Small intestine (tissue), 7 donors: ENCODE measurements around the gene SHISAL1. TPM values are rescaled to one million over a fixed set of nuclear protein-coding genes. Genes with fewer than 3 reads are reported as not detected.

Source experiments
- DNase-seq, 2 donors: peaks; one replicate each; pipeline versions ENCODE4 v3.0.0 to v3.0.0-alpha.2; 2013
- FAIRE-seq: peaks from 2 replicates; lab custom pipeline; 2012; peaks lifted over from hg19 to GRCh38; lab: Jason Lieb, UNC
- H3K27ac ChIP-seq, 3 donors: one replicate each; pipeline ENCODE4 v1.5.1; 2013; ENCODE audit warnings: low read length in 2 of 3, mild to moderate bottlenecking in 2 of 3, control low read depth in 1 of 3, inconsistent platforms in 1 of 3, low read depth in 1 of 3, moderate library complexity in 1 of 3
- H3K27me3 ChIP-seq, 3 donors: one replicate each; pipeline ENCODE4 v1.6.1; 2013; ENCODE audit warnings: low read length in 3 of 3, inconsistent platforms in 1 of 3; ENCODE audit not compliant: control insufficient read depth in 3 of 3, insufficient read depth in 3 of 3
- H3K36me3 ChIP-seq, 3 donors: one replicate each; pipeline ENCODE4 v1.6.1; 2013; ENCODE audit warnings: low read length in 3 of 3, inconsistent platforms in 1 of 3, low read depth in 1 of 3, mild to moderate bottlenecking in 1 of 3, moderate library complexity in 1 of 3; ENCODE audit not compliant: control insufficient read depth in 3 of 3, insufficient read depth in 2 of 3
- H3K4me1 ChIP-seq, 3 donors: one replicate each; pipeline ENCODE4 v1.6.1; 2013; ENCODE audit warnings: low read length in 2 of 3, inconsistent platforms in 1 of 3, low read depth in 1 of 3, mild to moderate bottlenecking in 1 of 3, moderate library complexity in 1 of 3; ENCODE audit not compliant: control insufficient read depth in 3 of 3, insufficient read depth in 2 of 3
- H3K4me3 ChIP-seq, 3 donors: one replicate each; pipeline ENCODE4 v1.5.1; 2013; ENCODE audit warnings: low read length in 3 of 3, control low read depth in 1 of 3, inconsistent platforms in 1 of 3, low read depth in 1 of 3, mild to moderate bottlenecking in 1 of 3, moderate library complexity in 1 of 3
- H3K9me3 ChIP-seq, 2 donors: one replicate each; pipeline ENCODE4 v1.6.1; 2013; ENCODE audit warnings: low read depth in 1 of 2, low read length in 1 of 2; ENCODE audit not compliant: control insufficient read depth in 2 of 2, insufficient read depth in 1 of 2
- WGBS, 3 donors: extraction: QIAGEN DNeasy Blood & Tissue Kit; methylation state at CpG; one replicate each; pipeline ENCODE4 v1.1.7; 2013; 5-methylcytosine and 5-hydroxymethylcytosine counted together
- polyA plus RNA-seq, 4 donors: library from polyadenylated mRNA; stranded (reverse) in 3 of 4; unstranded in 1 of 4; fragments of 200-250 nt in 3 of 4; fragments of 120-200 nt in 1 of 4; gene quantifications; one replicate each; pipeline versions ENCODE4 v1.2.1 to v1.2.3, GENCODE V29; 2013
- donor health status: healthy with polysubstance abuse.
- donor health status: control.
- donor health status: control.
- donor health status: Bipolar disorder and iron deficiency.
- donor health status: healthy.

The SHISAL1 gene
- polyA plus RNA-seq, 4 donors = under 0.01 to 1.2 (median 0.55) TPM

DNA sequence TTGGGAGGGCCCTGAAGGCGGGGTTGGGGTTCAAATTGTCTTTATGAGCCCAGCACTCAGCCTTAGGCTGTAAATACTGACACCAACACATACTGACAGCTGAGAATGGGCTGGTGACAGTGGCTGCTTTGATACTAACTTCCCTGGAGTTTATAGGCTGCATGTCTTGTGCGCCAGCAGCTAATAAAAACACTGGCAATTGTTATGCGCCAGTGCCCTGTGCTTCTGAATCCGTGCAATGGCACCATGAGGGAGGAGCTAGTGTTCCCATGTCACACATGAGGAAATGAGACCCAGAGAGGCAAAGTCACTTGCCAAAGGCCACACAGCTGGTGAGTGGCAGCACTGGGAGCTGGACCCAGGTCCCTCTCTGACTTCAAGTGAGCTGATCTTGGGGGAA is 23.8 kb downstream of the SHISAL1 start:
- WGBS, 3 donors = 48 to 80% (median 62%) methylated on average over 4 of the region's 4 CpGs
- no peak overlapping the region for H3K4me3 ChIP-seq
- no peak for DNase-seq
- H3K9me3 ChIP-seq = peaks cover 0 to 1% of the 10 kb centered on the region in 2 donors
- H3K36me3 ChIP-seq = no peaks in the 10 kb centered on the region
- no peak for FAIRE-seq
- H3K4me1 ChIP-seq = no peaks in the 10 kb centered on the region
- peak overlapping the region in 1 of 3 donors; percentile 19 for H3K27ac ChIP-seq
- no peaks in the 10 kb centered on the region for H3K27me3 ChIP-seq

DNA sequence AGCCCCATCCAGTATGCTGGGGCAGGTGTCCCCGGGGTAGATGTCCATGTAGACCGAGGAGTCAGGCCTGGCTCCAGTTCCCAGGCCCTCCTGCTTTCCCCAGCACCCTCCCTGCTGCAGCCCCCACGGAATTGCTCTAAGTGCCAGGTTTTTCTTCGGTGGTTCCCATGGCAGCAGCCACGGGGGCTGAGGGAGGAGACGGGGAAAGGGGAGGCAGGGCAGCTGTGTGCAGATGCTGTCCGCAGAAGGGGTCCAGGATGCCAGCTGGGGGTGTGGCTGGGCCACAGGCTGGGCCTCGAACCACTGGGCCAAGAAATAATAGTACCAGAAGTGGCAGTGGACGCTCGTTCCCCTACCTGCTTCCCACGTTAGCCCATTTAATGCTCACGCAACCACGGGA is 25.0 kb downstream of the SHISAL1 start:
- FAIRE-seq = no peak
- DNase-seq = no peak
- Histone ChIP-seq H3K9me3 (no peaks in the 10 kb centered on the region), H3K36me3 (no peaks in the 10 kb centered on the region), H3K4me1 (no peaks in the 10 kb centered on the region), H3K27me3 (no peaks in the 10 kb centered on the region), H3K27ac (no peak overlapping the region), H3K4me3 (no peak overlapping the region)
- WGBS, 3 donors = 60 to 73% (median 64%) methylated on average over 13 of the region's 13 CpGs

DNA sequence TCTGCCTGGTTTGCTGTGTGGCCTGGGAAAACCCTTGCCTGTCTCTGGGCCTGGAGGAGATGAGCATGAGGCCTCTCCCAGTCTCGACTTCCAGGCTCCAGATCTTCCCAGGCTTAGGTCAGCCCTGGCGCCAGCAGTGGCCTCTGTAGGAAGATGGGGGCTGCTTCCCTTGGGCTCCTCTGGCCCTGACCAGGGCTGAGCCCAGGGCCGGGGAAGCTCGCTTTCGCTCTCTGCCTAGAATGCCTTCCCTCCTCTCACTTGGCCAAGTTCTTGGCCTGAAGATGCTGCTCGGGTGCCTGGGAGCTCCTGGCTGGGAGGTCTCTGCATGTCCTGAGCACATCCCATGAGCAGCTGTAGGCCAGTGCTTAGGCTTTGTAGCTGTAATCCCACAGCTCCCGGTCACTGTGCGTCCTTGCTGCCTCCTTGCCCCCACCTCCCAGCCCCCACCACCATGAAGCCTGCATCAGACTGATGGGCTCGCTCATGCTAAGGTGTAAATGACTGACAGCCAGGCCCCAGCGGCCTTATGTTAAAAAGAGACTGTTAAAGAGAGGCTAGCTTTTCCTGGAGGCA is 25.5 kb downstream of the SHISAL1 start:
- FAIRE-seq (no peak), DNase-seq (no peak)
- Histone ChIP-seq H3K4me1 (no peaks in the 10 kb centered on the region), H3K27ac (no peak overlapping the region), H3K36me3 (no peaks in the 10 kb centered on the region), H3K4me3 (no peak overlapping the region), H3K9me3 (no peaks in the 10 kb centered on the region), H3K27me3 (no peaks in the 10 kb centered on the region)
- 72 to 82% (median 74%) methylated on average over 10 of the region's 10 CpGs for WGBS, 3 donors

DNA sequence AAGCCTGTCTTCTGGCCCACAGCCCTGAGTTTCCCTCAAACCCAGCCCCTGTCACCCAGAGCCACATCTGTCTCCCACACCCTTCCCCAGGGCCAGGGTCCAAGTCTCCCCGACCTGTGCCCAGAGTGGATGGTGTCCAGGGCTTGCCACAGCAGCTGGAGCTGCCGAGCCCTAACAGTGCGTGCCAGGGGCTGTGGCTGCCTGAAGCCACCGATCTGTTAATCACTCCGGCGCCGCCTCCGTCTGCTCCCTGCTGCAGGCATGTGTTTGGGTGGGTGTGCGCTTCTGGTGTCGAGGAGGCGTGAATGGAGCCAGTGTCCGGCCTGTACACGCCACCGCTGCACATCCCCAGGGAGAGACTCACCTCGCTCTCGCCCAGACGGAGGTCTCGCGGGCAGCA is 26.1 kb downstream of the SHISAL1 start:
- H3K4me3 ChIP-seq = no peak overlapping the region
- no peaks in the 10 kb centered on the region for H3K4me1 ChIP-seq
- H3K9me3 ChIP-seq = no peaks in the 10 kb centered on the region
- no peaks in the 10 kb centered on the region for H3K27me3 ChIP-seq
- WGBS, 3 donors = 78 to 85% (median 83%) methylated on average over 19 of the region's 19 CpGs
- no peak for FAIRE-seq
- H3K36me3 ChIP-seq = no peaks in the 10 kb centered on the region
- DNase-seq = no peak
- no peak overlapping the region for H3K27ac ChIP-seq

DNA sequence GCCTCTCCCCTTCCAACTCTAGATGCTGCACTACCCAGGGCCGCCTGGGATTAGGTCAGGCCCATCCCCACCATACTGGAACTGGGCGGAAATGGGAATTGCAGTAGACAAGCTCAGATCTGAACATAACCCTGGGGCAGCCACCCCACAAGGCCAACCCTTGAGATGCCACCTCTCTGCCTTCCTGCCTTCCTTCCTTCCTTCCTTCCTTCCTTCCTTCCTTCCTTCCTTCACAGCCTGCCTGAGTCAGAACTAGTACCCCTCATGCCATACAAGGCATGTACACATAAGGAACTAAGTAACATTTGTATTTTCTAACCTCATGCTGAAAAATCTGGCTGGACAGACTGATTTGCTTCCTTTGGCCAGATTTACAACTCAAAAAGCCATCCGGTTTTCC is 28.0 kb downstream of the SHISAL1 start:
- Histone ChIP-seq H3K4me3 (no peak overlapping the region), H3K9me3 (no peaks in the 10 kb centered on the region), H3K27me3 (no peaks in the 10 kb centered on the region), H3K36me3 (no peaks in the 10 kb centered on the region), H3K27ac (no peak overlapping the region), H3K4me1 (no peaks in the 10 kb centered on the region)
- FAIRE-seq (no peak), DNase-seq (no peak)
- WGBS, 3 donors = 56 to 76% (median 63%) methylated on average over 3 of the region's 3 CpGs

DNA sequence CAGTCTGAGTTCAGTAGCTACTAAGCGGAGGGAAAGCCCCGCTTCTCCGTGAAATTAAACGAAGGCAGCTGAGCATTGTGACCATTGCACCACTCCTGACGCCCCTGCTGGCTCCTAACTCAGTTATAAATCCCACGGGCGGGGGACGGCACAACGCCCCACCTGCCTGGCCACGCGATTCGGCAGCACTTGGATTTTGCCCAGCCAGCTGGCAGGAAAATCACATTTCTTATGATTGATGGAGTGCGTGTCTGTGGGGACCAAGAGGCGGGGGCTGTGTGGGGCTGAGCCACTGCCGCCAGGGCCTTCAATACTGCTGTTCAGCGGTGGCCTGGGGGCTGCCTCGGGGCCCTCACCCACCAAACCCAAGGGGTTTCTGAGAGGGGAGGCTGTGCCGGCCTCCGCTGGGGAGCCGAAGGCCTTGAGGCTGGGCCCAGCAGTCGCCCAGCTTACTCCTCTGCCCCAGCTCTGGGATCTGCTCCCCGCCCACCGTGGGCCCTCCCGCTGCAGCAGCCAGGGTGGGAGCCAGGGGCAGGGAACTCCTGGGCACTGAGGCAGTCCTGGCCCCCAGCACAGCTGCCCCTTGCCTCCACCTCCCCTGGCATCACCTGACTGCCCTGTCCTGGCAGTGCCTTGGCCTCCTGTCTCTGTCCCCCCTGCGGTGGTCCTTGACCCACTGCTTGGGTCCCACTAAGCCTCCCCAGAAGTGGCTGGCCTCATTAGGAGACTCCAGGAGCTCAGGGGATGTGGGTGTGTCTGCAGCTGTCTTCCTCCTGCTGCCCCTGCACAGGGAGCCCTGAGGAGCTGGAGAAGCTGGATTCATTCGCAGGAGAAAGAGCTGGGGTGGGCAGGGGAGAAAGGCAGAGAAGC is 30.7 kb downstream of the SHISAL1 start:
- FAIRE-seq (no peak), DNase-seq (no peak)
- no peaks in the 10 kb centered on the region for H3K9me3 ChIP-seq
- no peaks in the 10 kb centered on the region for H3K27me3 ChIP-seq
- no peaks in the 10 kb centered on the region for H3K36me3 ChIP-seq
- WGBS, 3 donors = 57 to 72% (median 64%) methylated on average over 23 to 26 of the region's 26 CpGs
- H3K4me1 ChIP-seq = no peaks in the 10 kb centered on the region
- H3K4me3 ChIP-seq = no peak overlapping the region
- no peak overlapping the region for H3K27ac ChIP-seq

DNA sequence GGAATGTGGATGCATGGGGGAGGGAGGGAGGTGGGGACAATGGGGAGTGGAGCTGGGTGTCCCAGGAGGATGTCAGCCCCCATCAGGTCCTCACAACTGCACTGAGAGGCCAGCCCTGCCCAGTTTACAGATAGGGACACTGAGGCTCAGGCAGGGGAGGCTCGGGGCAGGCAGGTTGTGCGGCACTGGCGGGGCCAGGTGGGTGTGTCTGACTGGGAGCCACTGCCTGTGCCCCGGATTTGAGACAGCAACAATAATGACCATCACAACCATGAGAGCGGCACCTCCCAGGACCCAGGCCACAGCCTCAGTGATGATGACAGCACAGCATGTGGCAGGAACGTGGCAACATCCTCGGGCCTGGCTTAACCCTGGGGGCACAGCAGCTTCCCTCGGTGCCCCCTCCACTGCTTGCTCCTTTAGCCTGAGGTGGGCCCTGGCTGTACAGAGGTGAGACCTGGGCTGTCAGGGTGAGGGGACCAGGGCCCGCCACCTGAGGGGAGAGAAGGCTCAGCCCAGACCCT is 32.0 kb downstream of the SHISAL1 start:
- H3K36me3 ChIP-seq = no peaks in the 10 kb centered on the region
- DNase-seq (no peak), FAIRE-seq (no peak)
- no peaks in the 10 kb centered on the region for H3K27me3 ChIP-seq
- WGBS, 3 donors = 71 to 87% (median 76%) methylated on average over 9 of the region's 9 CpGs
- no peak overlapping the region for H3K27ac ChIP-seq
- H3K4me1 ChIP-seq = no peaks in the 10 kb centered on the region
- H3K9me3 ChIP-seq = no peaks in the 10 kb centered on the region
- H3K4me3 ChIP-seq = no peak overlapping the region

DNA sequence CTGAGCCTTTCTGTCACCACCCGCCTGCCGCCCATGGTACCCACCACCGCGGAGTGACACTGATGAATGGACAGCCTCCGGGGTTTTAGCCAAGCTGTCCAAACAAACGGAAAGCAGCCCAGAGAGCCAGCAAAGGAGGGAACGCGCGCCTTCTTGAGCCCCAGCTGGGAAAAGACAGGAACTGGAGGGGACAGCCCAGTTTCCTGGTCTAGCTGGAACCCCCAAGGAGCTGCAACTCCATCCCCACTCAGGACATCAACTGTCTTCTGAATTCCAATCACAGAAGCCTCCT is 33.7 kb downstream of the SHISAL1 start:
- no peak for FAIRE-seq
- 35 to 66% (median 61%) methylated on average over 9 of the region's 9 CpGs for WGBS, 3 donors
- no peaks in the 10 kb centered on the region for H3K36me3 ChIP-seq
- no peaks in the 10 kb centered on the region for H3K27me3 ChIP-seq
- H3K27ac ChIP-seq = no peak overlapping the region
- no peaks in the 10 kb centered on the region for H3K4me1 ChIP-seq
- DNase-seq = no peak
- H3K9me3 ChIP-seq = no peaks in the 10 kb centered on the region
- H3K4me3 ChIP-seq = no peak overlapping the region
